ENCODE results near the gene OMG.

- TF ChIP-seq CTCF (IDR thresholded peaks at IDR 0.05) (no peak), NRF1 (IDR thresholded peaks at IDR 0.05; ENCODE audit: low read depth, low read length) (no peak), TAF1 (IDR thresholded peaks at IDR 0.05; ENCODE audit: borderline replicate concordance, low read depth, low read length) (no peak), PBX3 (IDR thresholded peaks at IDR 0.05) (no peak), SMC3 (IDR thresholded peaks at IDR 0.05; ENCODE audit: low read depth, low read length) (no peak), MXI1 (IDR thresholded peaks at IDR 0.05; ENCODE audit: low read depth, low read length) (no peak), EZH2phosphoT487 (IDR thresholded peaks at IDR 0.05; ENCODE audit: borderline replicate concordance, low read depth) (no peak), POLR2AphosphoS5 (IDR thresholded peaks at IDR 0.05; ENCODE audit: low read depth, low read length) (no peak), ZBTB33 (IDR thresholded peaks at IDR 0.05; ENCODE audit: borderline replicate concordance, low read depth) (no peak), CHD2 (IDR thresholded peaks at IDR 0.05; ENCODE audit: low read length, partially characterized antibody) (no peak)
- TF ChIP-seq, protein P1, sequence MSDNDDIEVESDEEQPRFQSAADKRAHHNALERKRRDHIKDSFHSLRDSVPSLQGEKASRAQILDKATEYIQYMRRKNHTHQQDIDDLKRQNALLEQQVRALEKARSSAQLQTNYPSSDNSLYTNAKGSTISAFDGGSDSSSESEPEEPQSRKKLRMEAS (IDR thresholded peaks at IDR 0.05; ENCODE audit: low read depth), result no peak
Observed at GRCh38 chr17:31318851-31319661, 22.0 kb upstream of the OMG start.

All from SK-N-SH (cell line).